ENCODE measurements around the gene M6PR. TPM values are rescaled to one million over a fixed set of nuclear protein-coding genes. Genes with fewer than 3 reads are reported as not detected.
"Not testable (repeated sequence)": the region's sequence is repeated elsewhere in the genome, so short reads cannot be mapped to it uniquely, and the experiment has no call there.

M6PR gene
- total and polyA plus RNA-seq, 9 donors: 44.9 to 150 (median 101) TPM

- no peak overlapping the region for H3K4me3 ChIP-seq
- H3K36me3 ChIP-seq: no peaks in the 10 kb centered on the region
- WGBS, 3 donors: 46 to 61% (median 52%) methylated on average over 1 of the region's 1 CpG
- no peak for DNase-seq
- intact Hi-C loops (cut with DNase I): no loop called here
- H3K4me1 ChIP-seq (ENCODE audit: insufficient read depth): peaks cover 3% of the 10 kb centered on the region
- no peak overlapping the region for H3K27ac ChIP-seq
- H3K9me3 ChIP-seq: no peaks in the 10 kb centered on the region
- TF ChIP-seq EP300 (IDR thresholded peaks at IDR 0.05) (no peak), POLR2A (IDR thresholded peaks at IDR 0.05) (no peak)
- TF ChIP-seq, protein P1, sequence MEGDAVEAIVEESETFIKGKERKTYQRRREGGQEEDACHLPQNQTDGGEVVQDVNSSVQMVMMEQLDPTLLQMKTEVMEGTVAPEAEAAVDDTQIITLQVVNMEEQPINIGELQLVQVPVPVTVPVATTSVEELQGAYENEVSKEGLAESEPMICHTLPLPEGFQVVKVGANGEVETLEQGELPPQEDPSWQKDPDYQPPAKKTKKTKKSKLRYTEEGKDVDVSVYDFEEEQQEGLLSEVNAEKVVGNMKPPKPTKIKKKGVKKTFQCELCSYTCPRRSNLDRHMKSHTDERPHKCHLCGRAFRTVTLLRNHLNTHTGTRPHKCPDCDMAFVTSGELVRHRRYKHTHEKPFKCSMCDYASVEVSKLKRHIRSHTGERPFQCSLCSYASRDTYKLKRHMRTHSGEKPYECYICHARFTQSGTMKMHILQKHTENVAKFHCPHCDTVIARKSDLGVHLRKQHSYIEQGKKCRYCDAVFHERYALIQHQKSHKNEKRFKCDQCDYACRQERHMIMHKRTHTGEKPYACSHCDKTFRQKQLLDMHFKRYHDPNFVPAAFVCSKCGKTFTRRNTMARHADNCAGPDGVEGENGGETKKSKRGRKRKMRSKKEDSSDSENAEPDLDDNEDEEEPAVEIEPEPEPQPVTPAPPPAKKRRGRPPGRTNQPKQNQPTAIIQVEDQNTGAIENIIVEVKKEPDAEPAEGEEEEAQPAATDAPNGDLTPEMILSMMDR (IDR thresholded peaks at IDR 0.05): no peak
- H3K27me3 ChIP-seq: no peaks in the 10 kb centered on the region
Measured at GRCh38 chr12:8946733-8947132, 2.7 kb downstream of the M6PR start.

DNA sequence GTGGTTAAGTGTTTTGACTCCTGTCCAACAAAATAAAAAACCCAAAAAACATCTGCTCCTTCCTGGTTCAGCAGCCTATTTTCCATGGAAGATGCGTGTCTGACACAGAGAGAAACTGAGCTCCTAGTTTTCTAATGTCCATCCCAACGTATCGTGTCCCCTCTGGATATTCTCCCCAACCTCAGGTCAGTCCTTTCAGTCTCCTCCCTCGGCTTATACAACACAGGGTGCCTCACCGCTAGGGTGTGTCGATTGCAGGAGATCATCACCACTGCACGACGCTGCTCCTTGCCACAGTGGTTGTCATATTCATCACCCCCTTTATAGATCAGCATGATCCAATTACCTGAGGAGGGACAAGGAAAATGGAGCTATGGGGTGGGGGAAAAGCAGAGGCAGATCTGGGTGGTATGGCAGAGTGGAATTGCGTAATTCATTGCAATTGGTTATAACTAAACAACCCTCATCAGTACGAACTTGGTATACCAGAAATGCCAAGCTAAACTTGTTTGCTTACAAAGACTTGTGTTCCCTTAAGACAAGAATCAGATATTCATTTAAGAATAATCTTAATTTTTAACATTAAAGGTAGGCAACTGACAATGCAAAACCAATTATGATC lies 5.8 kb downstream of the M6PR start:
- Histone ChIP-seq H3K9me3 (no peaks in the 10 kb centered on the region), H3K27ac (no peak overlapping the region), H3K4me3 (no peak overlapping the region), H3K4me1 (ENCODE audit: insufficient read depth) (peaks cover 2% of the 10 kb centered on the region), H3K27me3 (no peaks in the 10 kb centered on the region), H3K36me3 (peaks cover 3% of the 10 kb centered on the region)
- intact Hi-C loops (cut with DNase I): no loop called here
- TF ChIP-seq, protein P1 (IDR thresholded peaks at IDR 0.05): no peak
- TF ChIP-seq POLR2A (IDR thresholded peaks at IDR 0.05): no peak
- no peak for TF ChIP-seq EP300 (IDR thresholded peaks at IDR 0.05)
- WGBS, 3 donors: 87 to 90% (median 90%) methylated on average over 10 of the region's 10 CpGs
- no peak for DNase-seq

- no peaks in the 10 kb centered on the region for H3K4me1 ChIP-seq (ENCODE audit: insufficient read depth)
- TF ChIP-seq EP300 (IDR thresholded peaks at IDR 0.05): no peak
- WGBS, 3 donors: 47 to 57% (median 48%) methylated on average over 5 of the region's 5 CpGs
- intact Hi-C loops (cut with DNase I): no loop called here
- H3K36me3 ChIP-seq: peaks cover 3% of the 10 kb centered on the region
- H3K27me3 ChIP-seq: no peaks in the 10 kb centered on the region
- no peak for DNase-seq
- no peak overlapping the region for H3K27ac ChIP-seq
- no peaks in the 10 kb centered on the region for H3K9me3 ChIP-seq
- H3K4me3 ChIP-seq: no peak overlapping the region
Measured at GRCh38 chr12:8941691-8942478, 7.6 kb downstream of the M6PR start.

GRCh38 chr12:8937842-8938442 lies 11.5 kb downstream of the M6PR start:
- intact Hi-C loops (cut with DNase I); H3K27me3 ChIP-seq; H3K9me3 ChIP-seq; H3K4me1 ChIP-seq (ENCODE audit: insufficient read depth); H3K27ac ChIP-seq; H3K4me3 ChIP-seq; H3K36me3 ChIP-seq; DNase-seq: not testable (repeated sequence)
- 46 to 77% (median 68%) methylated on average over 3 to 5 of the region's 5 CpGs for WGBS, 3 donors

GRCh38 chr12:8936735-8937134 lies 12.7 kb downstream of the M6PR start:
- no peaks in the 10 kb centered on the region for H3K4me1 ChIP-seq (ENCODE audit: insufficient read depth)
- intact Hi-C loops (cut with DNase I): no loop called here
- H3K36me3 ChIP-seq: peaks cover 3% of the 10 kb centered on the region
- no peaks in the 10 kb centered on the region for H3K9me3 ChIP-seq
- H3K27me3 ChIP-seq: no peaks in the 10 kb centered on the region
- no peak overlapping the region for H3K27ac ChIP-seq
- no peak for DNase-seq
- 91% methylated on average over 7 of the region's 7 CpGs for WGBS, 3 donors
- H3K4me3 ChIP-seq: no peak overlapping the region
- no peak for TF ChIP-seq POLR2A (IDR thresholded peaks at IDR 0.05)
- no peak for TF ChIP-seq EP300 (IDR thresholded peaks at IDR 0.05)
- TF ChIP-seq, protein P1 (IDR thresholded peaks at IDR 0.05): no peak

DNA sequence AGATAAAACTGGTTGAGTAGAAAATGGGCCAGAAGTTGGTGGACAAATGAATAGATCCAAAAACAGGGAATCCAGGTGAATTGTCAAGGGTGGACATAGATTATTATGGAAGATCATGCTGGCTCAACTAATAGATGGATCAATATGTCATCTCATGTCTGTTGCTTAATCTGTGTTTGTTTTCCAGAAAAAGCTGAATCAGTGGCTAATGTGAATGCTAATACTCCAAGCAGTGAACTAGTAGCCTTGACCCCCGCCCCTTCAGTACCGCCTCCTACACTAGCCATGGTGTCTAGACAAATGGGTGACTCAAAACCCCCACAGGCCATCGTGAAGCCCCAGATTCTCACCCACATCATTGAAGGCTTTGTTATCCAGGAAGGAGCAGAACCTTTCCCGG lies 15.4 kb downstream of the M6PR start:
- H3K27me3 ChIP-seq; DNase-seq; intact Hi-C loops (cut with DNase I); H3K9me3 ChIP-seq; H3K27ac ChIP-seq; H3K4me3 ChIP-seq; H3K4me1 ChIP-seq (ENCODE audit: insufficient read depth); H3K36me3 ChIP-seq: not testable (repeated sequence)
- WGBS, 3 donors: 73 to 80% (median 76%) methylated on average over 4 of the region's 4 CpGs

DNA sequence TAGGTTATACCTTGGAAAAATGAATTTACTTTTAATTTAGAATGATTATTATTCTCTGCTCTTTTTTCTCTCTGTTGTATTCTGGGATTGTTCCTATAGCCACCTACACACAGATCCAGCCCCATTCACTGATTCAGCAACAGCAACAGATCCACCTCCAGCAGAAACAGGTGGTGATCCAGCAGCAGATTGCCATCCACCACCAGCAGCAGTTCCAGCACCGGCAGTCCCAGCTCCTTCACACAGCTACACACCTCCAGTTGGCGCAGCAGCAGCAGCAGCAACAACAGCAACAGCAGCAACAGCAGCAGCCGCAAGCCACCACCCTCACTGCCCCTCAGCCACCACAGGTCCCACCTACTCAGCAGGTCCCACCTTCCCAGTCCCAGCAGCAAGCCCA lies 17.0 kb downstream of the M6PR start:
- H3K4me3 ChIP-seq, DNase-seq: not testable (repeated sequence)
- WGBS, 3 donors: 89 to 97% (median 95%) methylated on average over 2 to 3 of the region's 3 CpGs

GRCh38 chr12:8930655-8931323 lies 18.7 kb downstream of the M6PR start:
- H3K4me1 ChIP-seq (ENCODE audit: insufficient read depth); H3K4me3 ChIP-seq; H3K27me3 ChIP-seq; DNase-seq; H3K36me3 ChIP-seq; H3K9me3 ChIP-seq; intact Hi-C loops (cut with DNase I); H3K27ac ChIP-seq: not testable (repeated sequence)
- 94 to 98% (median 96%) methylated on average over 4 of the region's 4 CpGs for WGBS, 3 donors

More for the DNA sequence above, 17.0 kb downstream of the M6PR start:
- H3K36me3 ChIP-seq; H3K4me1 ChIP-seq (ENCODE audit: insufficient read depth); H3K27ac ChIP-seq; intact Hi-C loops (cut with DNase I); H3K9me3 ChIP-seq; H3K27me3 ChIP-seq: not testable (repeated sequence)

Data from ovary (tissue), 9 donors.